ENCODE measurements around the gene HELZ. TPM values are rescaled to one million over a fixed set of nuclear protein-coding genes. Genes with fewer than 3 reads are reported as not detected.

HELZ gene
- total RNA-seq, 1 donor from 2014 or later: 47.4 TPM

GRCh38 chr17:67055811-67056745, 188.9 kb downstream of the HELZ start:
- H3K36me3 Mint-ChIP-seq (ENCODE audit: unreplicated experiment): peaks cover 6% of the 10 kb centered on the region
- peaks cover 5% of the 10 kb centered on the region for H3K27me3 Mint-ChIP-seq (ENCODE audit: unreplicated experiment)
- H3K9me3 Mint-ChIP-seq (ENCODE audit: unreplicated experiment): peaks cover 7% of the 10 kb centered on the region
- H3K27ac Mint-ChIP-seq (ENCODE audit: unreplicated experiment): no peak overlapping the region
- no peak for DNase-seq
- TF ChIP-seq CTCF (IDR thresholded peaks at IDR 0.05; ENCODE audit: partially characterized antibody, unreplicated experiment): no peak
- no peaks in the 10 kb centered on the region for H3K4me1 Mint-ChIP-seq (ENCODE audit: low read depth, unreplicated experiment)
- no peak overlapping the region for H3K4me3 Mint-ChIP-seq (ENCODE audit: unreplicated experiment)

DNA sequence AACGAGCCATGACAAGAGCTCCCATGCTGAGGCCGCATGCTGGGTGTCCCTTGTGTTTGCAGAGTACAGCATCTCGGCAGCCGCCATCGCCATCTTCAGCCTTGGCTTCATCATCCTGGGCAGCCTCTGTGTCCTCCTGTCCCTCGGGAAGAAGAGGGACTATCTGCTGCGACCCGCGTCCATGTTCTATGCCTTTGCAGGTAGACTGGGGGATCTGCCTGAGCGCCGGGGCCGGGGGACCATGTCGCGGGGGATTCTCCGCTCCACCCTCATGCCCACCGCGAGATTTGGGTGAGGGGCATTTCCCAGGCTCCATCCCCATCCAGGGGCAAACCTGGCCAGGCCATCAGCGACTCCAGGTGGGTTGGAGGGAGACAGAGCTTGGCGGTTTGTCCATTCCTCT, 190.0 kb downstream of the HELZ start:
- H3K4me1 Mint-ChIP-seq (ENCODE audit: low read depth, unreplicated experiment): no peaks in the 10 kb centered on the region
- peaks cover 2% of the 10 kb centered on the region for H3K9me3 Mint-ChIP-seq (ENCODE audit: unreplicated experiment)
- H3K4me3 Mint-ChIP-seq (ENCODE audit: unreplicated experiment): no peak overlapping the region
- DNase-seq: no peak
- H3K27me3 Mint-ChIP-seq (ENCODE audit: unreplicated experiment): peaks cover 2% of the 10 kb centered on the region
- no peak for TF ChIP-seq CTCF (IDR thresholded peaks at IDR 0.05; ENCODE audit: partially characterized antibody, unreplicated experiment)
- no peaks in the 10 kb centered on the region for H3K36me3 Mint-ChIP-seq (ENCODE audit: unreplicated experiment)
- no peak overlapping the region for H3K27ac Mint-ChIP-seq (ENCODE audit: unreplicated experiment)

- Mint-ChIP-seq H3K4me1 (ENCODE audit: low read depth, unreplicated experiment) (no peaks in the 10 kb centered on the region), H3K9me3 (ENCODE audit: unreplicated experiment) (peaks cover 2% of the 10 kb centered on the region), H3K4me3 (ENCODE audit: unreplicated experiment) (no peak overlapping the region), H3K36me3 (ENCODE audit: unreplicated experiment) (no peaks in the 10 kb centered on the region), H3K27ac (ENCODE audit: unreplicated experiment) (no peak overlapping the region), H3K27me3 (ENCODE audit: unreplicated experiment) (peaks cover 2% of the 10 kb centered on the region)
- DNase-seq: no peak
- no peak for TF ChIP-seq CTCF (IDR thresholded peaks at IDR 0.05; ENCODE audit: partially characterized antibody, unreplicated experiment)
Observed at GRCh38 chr17:67054608-67055007, 190.4 kb downstream of the HELZ start.

- Mint-ChIP-seq H3K9me3 (ENCODE audit: unreplicated experiment) (peaks cover 4% of the 10 kb centered on the region), H3K4me1 (ENCODE audit: low read depth, unreplicated experiment) (no peaks in the 10 kb centered on the region), H3K4me3 (ENCODE audit: unreplicated experiment) (no peak overlapping the region), H3K36me3 (ENCODE audit: unreplicated experiment) (no peaks in the 10 kb centered on the region), H3K27ac (ENCODE audit: unreplicated experiment) (no peak overlapping the region), H3K27me3 (ENCODE audit: unreplicated experiment) (peaks cover 2% of the 10 kb centered on the region)
- DNase-seq: no peak
- no peak for TF ChIP-seq CTCF (IDR thresholded peaks at IDR 0.05; ENCODE audit: partially characterized antibody, unreplicated experiment)
Observed at GRCh38 chr17:67054011-67054591, 190.9 kb downstream of the HELZ start.
